Measurements from ENCODE around the gene DUOX1.

DNA sequence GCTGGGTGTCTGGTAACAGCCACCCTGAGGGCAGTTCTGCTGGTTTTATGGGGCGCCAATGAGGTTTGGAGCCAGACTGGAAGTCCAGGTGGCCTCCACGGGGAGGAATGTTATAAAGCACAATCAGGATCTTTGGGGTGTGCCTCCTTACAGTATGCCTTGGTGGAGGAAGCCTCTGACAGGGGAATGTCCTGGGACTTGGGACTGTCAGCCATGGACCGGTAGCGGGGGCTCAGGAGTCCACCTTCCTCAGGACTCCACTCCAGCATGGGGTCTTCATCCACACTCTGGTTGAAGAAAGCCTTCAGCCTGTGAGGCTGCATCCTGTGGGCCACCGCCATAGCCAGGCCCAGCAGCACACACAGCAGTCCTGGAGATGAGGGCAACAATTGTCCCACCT lies 10.8 kb upstream of the DUOX1 start:
- TF ChIP-seq CTCF (IDR thresholded peaks at IDR 0.05; ENCODE audit: low read depth, low read length) (no peak), EZH2phosphoT487 (IDR thresholded peaks at IDR 0.05; ENCODE audit: low read depth) (no peak)
